COLO829 (cell line): ENCODE measurements around the gene ALG8.

Experiments
- DNase-seq: peaks from one replicate; pipeline ENCODE4 v3.0.0; 2012; ENCODE audit warnings: low spot score

ALG8 gene

DNA sequence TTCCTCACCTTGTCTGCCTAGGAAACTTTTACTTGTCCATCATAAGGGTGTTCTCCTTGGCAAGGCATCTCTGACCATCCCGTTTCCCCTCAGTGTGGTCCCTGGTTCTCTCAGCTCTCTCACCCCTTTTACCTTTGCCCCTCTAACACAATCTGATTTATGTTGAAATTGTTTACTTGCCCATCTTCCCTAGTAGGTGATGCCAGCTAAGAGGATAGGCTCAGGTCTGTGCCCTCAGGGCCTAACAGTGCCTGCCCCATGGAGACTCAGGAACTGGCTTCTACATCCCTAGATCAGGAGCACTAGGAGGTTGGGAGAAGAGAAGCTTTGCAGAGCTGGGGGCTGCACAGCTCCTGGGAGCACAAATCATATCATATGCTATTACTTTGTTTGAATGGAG is 21.1 kb upstream of the ALG8 start:
- DNase-seq, result no peak

DNA sequence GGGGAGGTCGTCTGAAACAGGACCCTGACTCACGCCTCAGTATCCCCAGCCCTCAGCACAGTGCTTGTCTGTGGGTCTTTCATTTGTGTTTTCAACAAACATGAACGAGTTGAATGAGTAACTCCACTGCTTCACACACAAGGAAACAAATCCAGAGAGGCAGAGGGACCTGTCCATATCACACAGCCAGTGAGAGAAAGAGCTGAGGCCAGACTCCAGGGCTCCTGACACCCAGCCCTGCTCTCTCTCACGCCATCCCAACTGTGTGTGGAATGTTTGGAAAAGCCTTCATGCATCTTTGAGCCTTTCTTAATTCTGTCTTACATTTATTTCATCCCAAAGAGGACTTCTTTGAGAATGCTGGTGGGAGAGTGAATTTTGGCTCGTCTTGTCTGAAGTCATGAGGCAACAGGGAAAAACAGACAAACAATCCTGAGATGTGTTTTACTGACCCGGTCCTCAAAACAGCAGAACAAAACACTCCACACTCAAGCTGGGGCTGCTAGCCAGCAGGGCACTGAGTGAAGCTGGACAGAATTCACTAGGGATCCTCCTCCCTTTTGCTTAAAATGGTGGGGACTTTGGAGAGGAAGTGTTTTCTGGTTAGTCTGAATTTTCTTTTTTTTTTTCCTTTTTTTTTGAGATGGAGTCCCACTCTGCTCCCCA is 19.7 kb upstream of the ALG8 start:
- DNase-seq, result no peak

DNA sequence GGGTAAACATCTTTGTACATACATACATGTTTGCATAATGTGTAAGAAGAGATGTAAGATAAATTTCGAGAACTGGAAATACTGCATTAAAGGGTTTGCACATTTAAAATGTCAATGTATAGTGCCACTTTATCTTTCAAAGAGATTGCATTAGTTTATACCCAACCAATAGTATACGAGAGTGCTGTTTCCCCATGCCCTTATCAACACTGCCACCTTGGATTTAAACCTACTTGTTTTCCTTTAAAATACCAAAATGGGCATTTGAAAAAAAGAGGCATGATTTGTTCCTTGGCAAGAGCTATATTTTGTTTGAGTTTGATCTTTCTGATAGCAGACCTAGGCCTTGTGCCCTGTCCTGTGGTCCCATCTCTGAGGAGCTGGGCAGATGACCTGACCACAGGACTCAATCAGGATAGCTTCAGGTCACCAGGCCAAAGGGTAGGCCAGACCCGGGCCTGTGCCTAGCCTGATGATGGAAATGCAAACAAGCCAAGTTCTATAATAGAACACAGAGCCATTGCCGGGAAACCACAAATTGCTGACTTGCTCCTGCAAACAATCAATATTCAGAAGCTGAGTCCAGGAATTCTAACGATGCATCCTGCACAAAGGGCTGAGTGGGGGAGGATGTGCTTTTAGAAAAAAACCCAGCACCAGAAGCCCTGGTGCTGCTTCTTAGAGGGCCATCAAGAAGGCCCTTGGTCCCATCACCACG is 16.9 kb upstream of the ALG8 start:
- no peak for DNase-seq

DNA sequence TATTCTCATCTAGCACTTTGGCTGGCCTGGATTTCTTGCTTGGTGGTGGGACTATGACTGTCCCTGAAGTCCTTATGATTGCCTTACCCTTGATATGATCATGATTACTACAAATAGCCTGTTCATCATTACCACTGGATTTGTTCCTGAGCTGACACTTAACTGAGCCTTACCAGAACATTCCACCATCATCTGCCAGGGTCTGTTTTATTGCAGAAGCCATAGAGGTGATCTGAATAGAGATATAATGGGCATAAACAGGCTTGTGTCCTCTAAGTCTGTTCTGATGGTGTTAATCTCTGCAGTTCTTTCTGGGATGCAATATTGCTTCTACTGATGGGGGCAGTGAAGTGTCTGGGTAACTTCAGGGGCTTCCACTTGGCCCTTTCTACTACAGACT is 12.4 kb upstream of the ALG8 start:
- no peak for DNase-seq

DNA sequence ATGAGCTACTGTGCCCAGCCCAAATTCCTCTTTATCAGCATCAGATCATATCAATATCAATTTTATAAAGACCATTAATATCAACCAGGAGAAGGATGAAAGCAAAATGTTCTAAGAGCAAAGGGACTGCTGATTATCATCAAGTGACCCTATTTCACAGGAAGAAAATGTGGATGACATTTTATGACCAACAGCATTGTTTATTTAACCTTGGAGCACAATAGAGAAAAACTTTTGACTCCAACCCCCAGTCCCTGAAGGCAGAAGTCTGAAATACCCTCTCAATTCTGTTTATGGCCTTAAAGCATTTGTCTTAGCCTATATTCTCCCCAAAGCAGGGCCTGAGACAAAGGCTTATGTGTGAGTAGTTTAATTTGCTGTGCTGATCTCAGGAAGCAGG is 11.3 kb upstream of the ALG8 start:
- DNase-seq, result no peak

DNA sequence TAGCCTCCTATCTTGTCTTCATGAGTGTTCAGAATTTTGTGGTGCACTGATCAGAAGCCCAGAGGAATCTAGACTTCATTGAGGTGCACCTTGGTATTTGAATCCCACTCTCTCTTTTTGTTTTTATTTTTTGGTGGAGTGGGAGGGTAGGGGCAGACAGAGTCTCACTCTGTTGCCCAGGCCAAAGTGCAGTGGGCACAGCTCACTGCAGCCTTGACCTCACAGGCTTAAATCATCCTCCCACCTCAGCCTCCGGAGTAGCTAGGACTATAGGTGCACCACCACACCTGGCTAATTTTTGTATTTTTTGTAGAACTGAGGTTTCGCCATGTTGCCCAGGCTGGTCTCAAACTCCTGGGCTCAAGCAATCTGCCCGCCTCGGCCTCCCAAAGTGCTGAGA is 10.9 kb upstream of the ALG8 start:
- no peak for DNase-seq

DNA sequence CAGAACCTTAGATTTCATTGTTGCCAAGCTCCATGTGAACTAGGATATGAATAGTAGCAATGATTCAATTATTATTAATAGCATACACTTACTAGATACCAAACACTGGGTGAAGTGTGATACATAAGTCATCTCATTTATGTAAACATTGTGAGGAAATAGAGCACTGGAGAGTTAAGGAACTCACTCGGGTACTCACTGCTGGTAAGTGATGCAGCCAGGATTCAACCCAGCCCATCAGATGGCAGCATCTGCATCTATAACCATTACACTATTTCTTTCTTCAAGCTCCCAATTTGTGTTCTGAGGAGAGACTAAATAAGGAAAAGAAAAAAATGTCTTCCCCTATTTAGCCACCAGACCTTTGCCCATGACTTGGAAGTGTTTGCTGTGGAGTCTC is 10.2 kb upstream of the ALG8 start:
- DNase-seq, result no peak

DNA sequence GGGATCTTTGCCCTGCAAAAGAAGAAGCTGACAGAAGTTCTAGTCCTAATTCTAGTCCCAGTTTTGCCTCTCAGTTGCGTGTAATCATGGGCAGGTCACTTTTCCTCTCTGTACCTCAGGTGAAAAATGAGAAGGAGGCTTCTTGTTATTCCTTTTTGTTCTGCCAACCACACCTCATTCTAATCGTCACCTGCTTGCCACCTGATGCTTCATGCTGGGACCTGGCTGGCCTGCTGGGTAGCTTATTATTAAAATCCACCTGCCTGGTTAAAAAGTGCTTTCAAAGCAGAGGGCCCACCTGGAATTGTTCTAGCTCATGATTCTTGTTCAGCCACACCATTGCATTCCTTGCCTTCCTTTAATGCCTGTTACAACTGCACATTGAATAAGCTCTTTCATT is 8.4 kb upstream of the ALG8 start:
- no peak for DNase-seq

DNA sequence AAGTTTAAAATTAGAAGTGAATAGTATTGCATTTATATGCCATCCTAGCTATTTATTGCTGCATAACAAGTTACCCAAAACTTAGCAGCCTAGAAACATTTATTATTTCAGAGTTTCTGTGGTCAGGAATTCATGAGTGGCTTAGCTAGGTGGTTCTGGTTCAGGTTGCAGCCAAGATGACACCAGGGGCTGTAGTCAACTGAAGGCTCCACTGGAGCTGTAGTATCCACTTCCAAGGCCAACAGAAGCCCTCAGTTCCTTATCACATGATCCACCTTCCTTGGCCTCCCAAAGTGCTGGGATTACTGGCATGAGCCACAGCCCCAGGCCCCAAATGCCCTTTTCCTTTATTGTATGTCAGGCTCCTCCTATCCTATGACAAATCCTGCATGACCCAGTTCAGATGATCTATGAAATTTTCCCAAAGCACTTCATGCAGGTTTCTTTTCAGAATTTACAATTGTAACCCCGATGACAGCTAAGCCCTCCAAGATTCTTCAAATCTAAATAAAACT is 6.1 kb upstream of the ALG8 start:
- peak; percentile 44 for DNase-seq

DNA sequence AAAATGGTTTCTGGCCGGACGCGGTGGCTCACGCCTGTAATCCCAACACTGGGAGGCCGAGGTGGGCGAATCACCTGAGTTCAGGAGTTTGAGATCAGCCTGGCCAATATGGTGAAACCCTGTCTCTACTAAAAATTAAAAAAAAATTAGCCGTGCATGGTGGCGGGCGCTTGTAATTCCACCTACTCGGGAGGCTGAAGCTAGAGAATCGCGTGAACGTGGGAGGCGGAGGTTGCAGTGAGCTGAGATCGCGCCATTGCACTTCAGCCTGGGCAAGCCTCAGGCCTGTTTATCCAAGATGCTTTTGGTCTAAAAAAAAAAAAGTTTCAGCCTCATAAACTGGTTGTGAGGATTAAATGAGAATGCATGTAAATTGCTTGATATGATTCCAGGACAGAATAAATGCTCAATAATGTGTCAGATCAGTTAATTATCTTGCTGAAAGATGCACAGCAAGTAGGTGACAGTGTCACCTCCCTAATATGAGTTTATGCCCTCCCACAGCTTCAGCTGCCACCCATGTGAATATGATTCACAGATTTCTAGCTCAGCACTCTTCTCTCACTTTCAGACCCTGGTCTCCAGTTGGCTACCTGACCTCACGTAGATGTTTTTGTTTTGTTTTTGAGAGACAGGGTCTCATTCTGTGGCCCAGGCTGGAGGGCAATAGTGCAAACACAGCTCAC is 1.1 kb upstream of the ALG8 start:
- DNase-seq, result no peak

DNA sequence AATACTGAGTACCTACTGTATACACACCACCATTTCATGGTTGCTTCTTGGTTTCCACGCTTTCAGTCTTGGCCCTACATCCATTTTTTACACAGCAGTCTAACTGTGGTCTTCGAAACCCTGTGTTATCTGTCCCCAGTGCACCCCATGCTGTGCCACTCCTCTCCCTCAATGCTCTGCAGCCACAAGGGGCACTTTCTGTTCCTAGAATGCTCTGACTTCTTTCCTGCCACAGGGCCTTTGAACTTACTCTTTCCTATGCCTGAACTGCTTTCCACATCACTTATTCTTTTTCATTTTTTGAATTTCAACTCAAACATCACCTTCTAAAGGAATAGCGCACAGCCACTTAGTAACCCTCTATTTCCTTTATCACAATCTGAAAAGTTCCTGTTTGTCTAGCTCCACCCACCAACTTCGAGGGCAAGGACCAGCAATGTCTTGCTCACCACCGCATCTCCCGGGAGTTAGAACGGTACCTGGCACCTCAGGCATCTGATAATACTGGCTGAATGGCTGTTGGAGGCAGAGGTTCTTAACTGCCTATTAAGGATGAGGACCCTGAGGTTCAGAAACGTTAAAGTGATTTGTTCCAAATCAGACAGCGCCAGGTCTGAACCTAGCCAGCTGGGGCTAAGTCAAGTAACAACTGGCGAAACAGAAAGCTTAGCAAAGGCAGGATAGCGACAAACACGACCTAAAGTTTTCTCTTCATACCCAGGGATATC is 568 bp downstream of the ALG8 start:
- DNase-seq, result no peak

DNA sequence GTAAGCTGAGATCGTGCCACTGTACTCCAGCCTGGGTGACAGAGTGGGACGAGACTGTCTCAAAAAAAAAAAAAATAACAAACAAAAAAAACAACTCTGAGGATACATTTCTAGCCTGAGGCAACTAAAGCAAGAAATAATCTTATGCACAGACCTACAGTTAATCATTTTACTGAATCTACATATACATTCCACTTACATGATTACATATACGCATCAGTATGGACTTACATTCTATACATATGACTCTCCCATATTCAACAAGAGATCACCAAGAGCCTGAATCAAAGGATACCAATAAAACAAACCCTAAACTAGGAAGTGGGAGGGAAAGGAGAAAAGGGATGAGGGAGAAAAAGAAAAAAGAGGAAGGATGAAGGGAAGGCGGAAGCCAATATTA is 1.1 kb downstream of the ALG8 start:
- no peak for DNase-seq

DNA sequence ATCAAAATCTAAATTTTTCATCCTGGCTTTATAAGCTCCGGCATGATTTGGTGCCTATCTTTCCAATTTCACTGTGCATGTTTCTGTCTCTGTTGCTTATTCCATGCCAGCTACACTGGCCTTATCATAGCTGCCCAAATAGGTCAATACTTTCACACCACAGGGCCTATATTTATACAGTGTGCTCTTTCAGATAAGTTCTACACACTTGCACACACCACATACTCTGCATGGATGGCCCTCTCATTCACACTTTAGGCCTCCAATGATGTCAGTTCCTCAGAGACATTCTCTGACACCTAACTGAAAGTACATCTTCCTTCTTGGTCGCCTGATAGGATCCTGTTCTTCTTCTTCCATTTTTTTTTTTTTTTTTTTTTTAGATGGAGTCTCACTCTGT is 7.0 kb downstream of the ALG8 start:
- DNase-seq, result no peak

DNA sequence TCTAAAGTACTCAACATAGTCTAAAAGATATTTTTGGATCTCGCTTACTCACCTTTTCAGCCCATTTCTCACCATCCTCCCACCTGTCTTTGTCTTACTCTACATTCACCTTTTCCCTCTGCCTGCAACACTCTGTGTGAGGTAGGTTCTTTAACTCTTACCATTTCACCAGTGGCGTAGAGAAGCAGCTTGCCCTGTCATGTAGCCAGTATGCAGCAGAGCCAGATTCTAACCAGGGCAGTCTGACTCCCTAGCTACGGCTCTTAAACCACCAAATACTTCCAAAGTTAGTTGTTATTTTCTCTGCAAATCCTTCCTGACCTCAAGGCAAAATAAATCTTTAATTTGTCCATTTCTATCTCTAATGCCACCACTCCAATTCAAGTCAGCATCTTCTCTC is 7.5 kb downstream of the ALG8 start:
- no peak for DNase-seq

DNA sequence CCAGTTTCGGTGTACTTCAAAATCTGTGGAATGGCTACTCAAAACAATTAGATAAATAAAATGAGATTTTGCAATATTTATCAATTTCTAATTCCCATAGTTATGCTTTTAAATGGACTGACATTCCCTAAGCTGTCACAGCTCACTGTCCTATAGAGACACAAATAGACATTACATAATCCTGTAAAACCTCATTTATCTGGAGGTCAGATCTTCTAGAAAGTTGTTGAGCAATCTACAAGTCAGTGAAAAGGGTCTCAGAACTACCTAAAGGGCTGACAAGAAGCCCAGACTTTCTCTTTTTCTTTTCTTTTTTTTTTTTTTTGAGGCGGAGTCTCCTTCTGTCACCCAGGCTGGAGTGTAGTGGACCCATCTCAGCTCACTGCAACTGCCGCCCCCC is 12.0 kb downstream of the ALG8 start:
- DNase-seq, result no peak

DNA sequence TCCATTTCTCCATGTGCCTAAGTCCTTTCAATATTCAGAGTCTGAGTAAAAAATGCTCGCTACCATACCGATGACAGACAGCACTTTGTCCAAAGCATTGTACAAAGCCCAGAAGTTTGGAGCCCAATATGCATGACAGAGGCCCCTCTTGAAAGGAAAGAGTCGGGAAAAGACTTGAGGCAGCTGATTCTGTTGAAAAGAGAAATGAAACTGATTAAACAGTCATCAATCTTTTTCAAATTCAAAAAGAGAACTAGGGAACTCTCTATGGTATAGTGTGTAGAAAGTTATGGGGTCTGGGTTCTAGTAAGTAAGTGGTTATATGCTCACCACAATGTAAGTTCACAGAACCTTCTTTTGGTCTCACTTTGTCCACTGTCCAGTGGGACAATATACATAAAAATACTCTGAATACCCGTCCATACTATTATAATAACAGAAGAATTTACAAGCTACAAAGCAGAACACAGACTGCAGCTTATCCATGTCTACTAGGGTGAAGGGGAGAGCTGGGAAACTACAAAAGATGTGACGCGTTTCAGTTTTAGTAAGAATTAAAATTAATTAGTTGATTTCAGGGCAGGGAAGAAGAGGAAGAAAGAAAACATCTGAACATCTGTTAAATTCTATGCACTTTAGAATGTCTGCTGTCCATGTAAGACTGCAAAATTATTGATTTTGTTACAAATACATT is 26.7 kb downstream of the ALG8 start:
- no peak for DNase-seq

DNA sequence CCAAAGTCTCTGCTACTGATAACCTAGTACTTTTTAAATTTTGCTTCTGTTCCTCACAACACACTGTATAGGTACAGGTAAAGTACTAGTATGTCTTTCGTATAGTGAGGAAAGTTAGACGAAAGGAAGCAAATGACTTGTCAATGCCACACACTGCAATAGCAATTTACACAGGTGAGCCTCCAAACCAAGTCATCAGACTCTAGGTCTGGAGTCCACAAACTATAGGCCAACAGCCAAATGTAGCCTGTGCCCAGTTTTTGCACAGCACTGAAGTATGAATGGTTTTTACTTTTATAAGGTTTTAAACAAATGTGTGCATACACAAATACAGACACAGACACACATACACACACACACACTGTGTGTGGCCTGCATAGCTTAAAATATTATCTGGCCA is 28.1 kb downstream of the ALG8 start:
- DNase-seq, result no peak

DNA sequence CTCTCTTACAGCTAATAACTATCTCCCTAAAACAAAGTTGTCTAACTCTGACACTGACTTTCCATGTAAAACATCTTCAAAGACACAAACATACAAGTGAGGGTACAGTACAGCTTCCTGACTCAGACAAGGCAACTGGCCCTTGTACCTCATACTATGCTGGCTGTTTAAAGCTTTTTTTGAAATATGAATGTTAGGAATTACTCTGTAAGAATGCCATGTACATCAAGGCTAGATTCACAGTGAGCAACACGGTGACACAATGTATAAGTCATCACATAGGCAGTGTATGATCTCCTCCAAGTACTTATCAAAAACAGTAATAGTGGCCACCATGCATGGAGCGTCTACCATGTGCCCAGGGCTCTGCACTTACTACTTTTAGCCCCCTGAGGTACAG is 28.6 kb downstream of the ALG8 start:
- DNase-seq, result no peak

DNA sequence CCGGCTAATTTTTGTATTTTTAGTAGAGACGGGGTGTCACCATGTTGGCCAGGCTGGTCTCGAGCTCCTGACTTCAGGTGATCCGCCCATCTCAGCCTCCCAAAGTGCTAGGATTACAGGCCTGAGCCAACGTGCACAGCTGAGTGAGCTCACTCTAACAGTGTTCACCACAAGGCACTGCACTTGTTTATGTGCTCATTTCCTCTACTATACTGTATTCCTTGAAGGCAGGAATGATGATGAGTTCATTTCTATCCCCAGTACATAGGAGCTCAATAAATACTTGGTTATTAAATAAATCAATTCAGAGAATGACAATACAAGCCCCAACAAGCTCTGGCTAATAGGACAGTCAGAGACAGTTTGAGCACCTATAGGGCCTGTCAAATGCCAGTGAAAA is 29.1 kb downstream of the ALG8 start:
- no peak for DNase-seq

DNA sequence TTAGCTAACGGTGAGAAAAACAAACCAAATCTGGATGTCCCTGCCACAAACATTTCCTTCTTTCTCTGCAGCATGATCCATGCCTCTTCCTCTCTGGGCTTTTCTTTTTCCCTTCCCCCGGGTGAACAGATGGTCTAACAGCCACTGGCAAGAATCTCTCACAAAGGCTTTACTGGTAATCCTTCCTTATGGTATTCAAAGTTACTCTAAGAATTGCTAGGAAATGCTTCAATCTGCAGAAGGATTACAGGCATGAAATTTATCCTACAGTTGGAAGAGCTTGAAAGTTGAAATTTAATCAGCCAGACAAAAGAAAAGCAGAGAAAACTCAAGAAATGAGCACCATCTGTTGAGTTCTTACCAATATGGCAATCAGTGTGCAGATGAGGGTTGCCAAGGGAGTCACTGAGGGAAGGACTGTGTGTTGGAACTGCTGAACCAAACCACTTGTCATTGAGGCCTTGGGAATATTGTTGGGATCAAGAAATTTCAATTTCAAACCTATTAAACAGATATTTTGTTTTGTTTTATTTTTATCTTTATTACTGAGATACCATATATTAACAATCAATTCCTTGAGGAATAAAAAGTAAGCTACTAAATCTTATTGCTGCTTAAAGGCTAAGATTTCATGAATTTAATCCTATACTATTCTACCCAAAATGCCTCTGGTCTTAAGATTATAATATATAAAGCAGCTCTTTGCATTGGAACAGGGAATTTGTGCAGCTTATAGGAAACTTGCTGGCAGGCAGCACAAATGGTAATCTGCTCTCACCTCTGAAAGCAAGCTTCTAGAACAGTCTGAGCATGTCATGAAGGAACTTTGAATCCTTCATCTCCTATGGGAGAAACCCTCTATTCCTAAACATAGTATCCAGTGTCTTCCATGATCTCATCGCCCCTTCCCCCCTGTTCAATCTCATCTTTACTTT is 30.1 kb downstream of the ALG8 start:
- no peak for DNase-seq
